ENCODE measurements around the gene HSPA1A.
A peak's percentile ranks its signal among the peaks of the same experiment; 100 is the strongest.
"Not testable (repeated sequence)": the region's sequence is repeated elsewhere in the genome, so short reads cannot be mapped to it uniquely, and the experiment has no call there.

The HSPA1A gene

DNA sequence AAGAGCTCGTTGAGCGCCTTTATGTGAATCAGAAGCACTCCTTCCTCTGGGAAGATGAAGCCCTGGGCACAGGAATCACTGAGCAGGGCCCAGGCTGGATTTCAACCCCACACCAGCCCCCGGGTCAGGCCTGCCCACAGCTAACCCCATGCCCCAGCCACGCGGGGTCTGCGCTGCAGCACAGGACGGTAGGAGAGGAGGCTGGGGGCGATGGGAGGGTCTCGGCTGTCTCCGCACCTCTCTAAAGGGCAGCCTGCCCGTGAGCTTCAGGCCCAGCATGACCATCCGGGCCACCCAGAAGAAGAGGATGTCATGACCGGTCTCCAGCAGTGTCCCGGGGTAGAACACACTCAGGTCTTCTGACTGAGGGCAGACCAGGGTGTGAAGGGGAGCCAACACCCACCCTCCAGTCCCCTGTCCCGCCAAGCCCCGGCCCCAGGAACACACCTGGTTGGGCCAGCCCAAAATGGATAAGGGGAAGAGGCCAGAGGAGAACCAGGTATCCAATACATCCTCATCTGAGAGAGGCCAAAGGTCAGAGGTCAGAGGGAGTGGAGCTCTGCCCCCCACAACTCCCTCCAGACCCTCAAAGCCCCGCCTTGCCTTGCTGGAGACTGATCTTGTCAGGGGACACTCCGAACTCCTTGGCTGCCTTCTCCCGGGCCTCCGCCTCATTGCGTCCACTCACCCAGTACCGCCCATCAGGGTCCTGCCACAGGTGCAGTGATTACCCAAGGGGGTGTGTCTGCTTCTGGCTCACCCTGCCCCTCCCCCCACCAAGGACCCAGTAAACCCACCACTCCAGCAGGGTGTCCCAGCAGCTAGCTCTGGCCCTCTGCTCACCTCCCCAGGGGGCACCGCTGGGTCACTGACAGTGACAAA lies 33.9 kb upstream of the HSPA1A start:
- no peak for DNase-seq

DNA sequence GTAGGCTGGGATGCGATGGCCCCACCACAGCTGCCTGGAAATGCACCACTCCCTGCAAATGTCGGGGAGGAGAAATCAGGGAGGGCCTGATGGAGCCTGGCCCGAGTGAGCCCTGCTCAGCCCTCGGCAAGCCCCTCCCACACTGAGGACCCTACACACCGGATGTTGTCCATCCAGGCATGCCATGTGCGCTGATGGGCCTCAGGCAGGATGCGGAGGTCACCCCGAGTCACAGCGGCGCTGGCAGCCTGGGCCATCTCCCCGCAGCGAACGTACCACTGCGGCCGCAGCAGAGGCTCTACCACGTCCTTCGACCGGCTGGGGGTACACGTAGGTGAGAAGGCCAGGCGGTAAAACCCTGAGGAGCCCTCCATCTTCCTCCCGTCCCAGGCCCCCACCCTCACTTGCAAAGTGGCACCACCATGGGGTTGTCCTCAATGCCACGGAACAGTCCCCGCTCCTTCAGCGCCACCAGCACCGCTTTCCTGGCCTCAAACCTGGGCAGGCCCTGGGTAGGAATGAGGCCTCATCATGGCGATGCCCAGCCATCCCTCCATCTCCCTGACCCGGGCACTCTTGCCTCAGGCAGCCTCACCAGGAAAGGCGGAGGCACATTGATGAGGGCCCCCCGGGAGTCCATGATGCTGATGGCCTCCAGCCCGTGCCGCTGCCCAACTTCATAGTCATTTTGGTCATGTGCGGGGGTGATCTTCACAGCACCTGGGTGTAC lies 33.1 kb upstream of the HSPA1A start:
- DNase-seq = no peak

DNA sequence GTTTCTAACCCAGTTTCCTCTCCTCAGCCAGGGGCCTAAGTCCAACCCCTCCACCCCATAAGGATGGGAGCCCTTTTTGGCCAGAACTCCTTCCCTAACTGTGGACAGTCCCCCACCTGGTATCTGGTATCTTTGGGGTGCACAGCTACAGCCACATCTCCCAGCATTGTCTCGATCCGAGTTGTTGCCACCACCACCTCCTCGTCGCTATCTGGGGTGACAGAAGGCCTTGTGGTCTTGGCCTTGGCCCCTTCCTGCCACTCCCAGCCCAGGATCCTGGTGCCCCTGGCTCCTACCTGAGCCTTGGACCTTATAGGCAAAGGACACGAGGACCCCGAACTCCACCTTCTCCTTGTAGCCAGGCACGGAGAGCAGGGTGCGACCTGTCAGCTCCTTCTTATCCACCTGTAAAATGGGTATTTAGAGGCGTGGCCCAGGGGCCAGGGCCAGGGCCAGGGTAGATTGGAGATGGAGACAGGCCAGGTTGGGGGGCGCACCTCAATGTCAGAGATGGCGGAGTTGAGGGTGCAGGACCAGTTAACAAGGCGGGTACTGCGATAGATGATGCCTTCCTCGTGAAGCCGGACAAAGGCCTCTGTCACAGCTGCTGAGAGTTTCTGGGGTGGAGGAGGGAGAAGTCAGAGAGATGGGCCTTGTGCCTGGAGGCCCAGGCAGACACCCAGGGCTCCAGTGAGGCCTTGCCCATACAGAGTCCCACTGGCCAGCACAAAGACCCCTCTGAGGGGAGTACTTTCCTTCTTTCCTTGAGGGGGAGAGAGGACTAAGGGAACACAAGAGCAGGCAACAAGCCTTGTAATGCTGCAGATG lies 31.0 kb upstream of the HSPA1A start:
- DNase-seq = no peak

DNA sequence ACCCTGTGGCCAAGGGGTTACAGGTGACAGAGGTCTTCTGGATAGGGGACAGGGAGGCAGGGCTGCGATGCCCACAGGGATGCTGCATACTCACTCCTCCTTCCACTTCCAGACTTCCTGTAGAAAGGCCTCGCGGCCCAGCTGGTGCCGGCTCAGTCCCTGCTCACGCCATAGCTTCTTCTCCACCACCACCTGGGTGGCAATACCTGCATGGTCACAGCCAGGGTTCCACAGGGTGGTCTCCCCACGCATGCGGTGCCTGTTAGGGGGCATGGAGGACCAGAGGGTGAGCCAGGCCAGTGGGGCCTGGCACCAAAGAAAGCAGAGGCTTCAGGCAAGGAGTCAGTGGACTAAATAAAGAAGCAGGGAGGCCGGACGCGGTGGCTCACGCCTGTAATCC lies 29.9 kb upstream of the HSPA1A start:
- no peak for DNase-seq

DNA sequence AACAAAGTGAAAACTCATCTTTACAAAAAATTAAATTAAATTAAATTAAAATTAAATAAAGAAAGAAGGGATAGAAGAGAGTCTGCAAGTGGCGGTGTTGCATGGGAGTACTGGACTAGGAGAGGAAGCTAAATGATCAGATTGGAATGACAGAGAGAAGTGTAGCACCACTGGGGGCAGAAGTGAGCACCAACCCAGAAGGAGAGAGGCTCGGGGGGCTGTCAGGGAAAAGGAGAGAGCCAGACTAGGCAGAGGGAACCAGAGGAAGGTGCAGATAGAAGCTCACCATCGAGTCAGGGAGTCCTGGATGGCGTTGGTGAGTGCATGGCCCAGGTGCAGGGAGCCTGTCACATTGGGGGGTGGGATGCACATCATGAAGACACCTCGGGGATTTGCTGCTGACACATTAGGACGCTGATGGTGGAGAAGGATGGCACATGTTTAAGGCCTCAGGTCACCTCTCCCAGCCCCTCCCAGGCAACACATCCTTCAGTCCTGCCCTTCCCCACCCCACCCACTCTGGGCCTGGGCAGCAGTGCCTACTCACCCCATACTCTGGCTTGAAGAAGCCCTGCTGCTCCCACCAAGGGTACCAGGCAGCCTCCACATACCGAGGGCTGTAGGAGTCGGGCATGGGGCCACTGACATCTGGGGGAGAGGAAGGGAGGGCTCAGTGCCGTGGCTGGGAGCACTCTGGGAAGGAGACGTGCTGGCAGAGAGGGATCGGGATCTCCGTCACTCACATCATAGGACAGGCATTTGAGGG lies 23.8 kb upstream of the HSPA1A start:
- peak; percentile 40 to 41 for DNase-seq

DNA sequence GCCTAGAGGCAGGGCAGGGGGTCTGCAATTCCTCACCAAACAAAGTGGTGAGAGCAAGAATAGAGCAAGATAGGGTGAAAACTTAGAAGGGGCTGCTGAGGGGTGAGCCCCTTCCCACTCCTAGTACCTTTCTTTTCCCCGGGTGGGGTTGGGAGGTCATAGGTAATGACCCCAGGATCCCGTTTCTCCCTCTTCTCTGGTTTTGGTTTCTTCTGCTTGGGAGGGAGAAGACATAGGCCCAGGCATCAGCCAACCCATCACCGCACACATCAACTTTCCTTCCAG lies 23.3 kb upstream of the HSPA1A start:
- no peak for DNase-seq

DNA sequence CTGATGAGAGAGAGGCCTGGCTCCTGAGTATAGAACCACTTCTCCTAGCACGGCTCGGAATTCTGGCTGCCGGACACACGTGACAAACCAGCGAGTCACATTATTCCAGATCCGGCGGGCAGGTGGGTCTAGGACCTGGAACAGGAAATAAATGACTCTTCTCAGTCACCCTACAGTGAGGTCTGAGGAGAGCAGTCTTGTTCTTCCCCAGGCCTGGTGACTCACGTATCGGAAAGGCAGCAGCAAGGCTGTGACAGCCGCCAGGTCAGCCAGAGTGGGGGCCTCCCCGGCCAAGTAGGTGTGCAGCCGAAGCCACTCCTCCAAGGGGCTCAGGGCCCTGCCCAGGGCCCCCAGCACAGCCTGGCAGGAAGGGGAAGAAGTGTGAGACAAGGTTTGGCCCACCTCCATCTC lies 22.6 kb upstream of the HSPA1A start:
- no peak for DNase-seq

DNA sequence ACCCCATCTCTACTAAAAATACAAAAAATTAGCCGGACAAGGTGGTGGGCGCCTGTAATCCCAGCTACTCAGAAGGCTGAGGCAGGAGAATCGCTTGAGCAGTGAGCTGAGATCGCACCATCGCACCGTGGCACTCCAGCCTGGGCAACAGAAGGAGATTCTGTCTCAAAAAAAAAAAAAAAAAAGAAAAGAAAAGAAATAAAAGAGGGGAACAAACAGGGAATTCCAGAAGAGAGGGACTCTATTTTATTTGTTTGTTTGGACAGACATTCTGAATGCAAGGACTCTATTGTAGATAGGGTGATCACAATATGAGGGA lies 21.5 kb upstream of the HSPA1A start:
- DNase-seq = not testable (repeated sequence)

DNA sequence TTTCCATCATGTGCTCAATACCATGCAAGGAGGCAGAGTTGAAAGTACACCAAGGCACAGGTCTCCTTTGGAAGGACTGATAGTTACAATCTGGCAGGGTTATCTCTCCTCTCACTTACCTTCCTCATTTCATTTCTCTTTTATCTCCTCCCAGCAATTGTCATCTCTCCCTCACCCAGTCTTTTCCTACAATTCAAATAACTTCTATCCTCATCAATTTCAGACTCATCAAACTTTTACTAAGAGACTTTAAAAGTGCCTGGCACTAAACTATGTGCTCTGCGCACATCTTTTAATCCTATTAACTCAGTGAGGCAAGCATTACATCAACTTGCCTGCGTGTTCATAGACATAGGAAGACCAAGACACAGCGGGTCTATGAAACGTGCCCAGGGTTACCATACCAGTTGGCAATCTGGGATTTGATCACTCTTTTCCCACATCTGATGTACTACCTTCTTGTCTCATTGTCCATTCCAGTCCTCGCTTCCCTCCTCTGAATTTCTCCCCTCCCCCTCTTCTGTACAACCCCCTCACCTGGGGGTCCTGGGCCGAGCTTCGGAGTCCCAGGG lies 21.0 kb upstream of the HSPA1A start:
- no peak for DNase-seq

DNA sequence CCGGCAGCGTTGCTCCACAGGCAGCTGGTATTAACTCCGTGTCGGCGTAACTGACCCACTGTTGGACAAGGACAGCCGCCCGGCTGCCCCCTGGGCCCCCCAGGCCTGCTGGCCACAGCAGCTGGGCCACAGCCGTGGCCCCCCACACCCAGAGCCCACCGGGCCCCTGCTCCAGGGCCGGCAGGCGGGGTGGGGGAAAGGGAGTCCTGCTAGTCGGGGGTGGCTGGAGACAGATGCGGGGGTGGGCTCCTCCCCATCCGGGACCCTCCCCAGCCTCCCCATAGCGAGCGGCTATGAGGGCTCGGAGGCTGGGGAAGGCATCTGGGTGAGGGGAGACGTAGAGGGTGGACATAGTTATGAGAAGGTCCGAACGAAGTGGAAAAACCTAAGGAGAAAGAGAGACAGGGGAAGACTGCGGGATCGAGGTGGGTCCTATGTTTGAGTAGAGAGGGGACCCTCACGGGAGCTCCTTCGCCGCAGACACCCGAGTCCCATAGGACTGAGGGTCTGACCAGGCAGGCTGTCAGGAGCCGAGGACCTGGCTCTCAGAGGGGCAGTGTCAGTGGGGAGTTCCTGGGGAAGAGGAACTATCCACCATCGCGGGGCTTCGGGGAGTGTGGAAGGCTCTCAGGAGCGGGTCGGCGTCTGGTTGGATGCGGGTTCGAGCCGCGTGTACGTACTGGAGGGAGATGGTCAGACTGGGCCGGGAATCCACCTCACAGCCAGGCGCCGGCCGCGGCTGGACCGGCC lies 20.3 kb upstream of the HSPA1A start:
- no peak for DNase-seq

DNA sequence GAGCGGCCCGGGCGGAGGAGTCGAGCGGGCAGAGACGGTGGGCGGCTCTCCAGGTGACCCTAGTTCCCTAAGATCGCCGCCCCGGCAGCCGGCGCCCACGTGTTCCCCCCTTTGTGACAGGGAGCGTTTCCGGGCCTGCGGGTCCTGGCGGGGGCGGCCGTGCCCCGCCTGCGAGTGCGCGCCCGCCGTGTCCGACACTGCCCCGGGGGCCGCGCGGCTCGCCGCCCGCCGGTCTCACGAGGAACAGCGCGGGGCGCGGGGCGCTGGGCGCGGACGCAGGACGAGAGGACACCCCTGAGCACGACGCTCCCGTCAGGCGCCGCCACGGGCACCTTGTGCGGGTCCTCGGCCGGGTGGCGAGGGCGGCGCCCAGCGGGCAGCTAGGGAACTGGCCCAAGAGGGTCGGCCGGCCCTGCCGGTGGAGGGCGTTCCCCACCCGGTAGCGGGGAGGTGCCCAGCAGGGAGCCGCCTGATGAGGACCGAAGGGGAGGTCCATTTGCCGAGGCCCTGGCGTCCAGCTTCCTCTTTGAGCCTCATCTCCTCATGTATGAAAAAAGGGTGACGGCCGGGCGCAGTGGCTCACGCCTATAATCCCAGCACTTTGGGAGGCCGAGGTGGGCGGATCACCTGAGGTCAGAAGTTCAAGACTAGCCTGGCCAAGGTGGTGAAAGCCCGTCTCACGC lies 19.6 kb upstream of the HSPA1A start, which contains the start of gene VARS1:
TSS of gene VARS1 (minus strand) at position 137 of the 683 bp plus-strand sequence. CDS start 535 bp downstream, outside the sequence.
- DNase-seq = peak; percentile 98

DNA sequence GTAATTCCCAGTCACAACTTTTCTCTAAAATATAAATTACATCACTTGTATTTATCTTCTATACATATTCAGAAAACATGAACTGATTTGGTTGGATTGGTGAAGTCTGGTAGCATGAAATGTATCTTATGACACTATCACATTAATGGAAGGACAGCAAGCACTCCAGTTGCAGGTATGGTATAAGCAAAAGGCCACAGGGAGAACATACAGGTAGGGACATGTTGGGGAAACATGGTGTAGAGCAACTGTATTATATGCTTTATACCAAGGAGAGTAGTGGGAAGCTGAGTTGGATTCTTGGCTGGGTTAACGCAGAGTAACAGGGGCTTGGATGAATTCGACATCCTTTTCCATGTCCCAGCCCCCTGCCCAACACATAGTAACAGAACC lies 18.4 kb upstream of the HSPA1A start:
- DNase-seq = no peak

DNA sequence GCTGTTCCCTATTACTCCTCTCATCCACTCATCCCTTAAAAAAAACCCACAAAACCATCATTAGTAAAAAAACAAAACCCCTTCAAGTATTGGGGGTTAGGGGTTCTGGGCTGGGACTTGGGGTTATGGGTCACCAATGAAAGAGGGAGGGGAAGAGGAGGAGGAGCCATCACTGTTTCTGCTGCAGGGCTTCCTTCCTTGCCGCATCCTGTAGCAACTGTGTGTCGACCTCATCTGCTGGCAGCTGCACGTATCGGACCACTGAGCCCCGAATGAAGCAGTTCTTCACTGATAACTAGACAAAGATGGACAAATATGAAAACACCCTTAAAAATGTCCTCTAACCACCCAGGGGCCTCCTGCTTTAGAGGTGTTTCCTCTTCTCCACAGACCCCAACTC lies 17.8 kb upstream of the HSPA1A start:
- DNase-seq = no peak

DNA sequence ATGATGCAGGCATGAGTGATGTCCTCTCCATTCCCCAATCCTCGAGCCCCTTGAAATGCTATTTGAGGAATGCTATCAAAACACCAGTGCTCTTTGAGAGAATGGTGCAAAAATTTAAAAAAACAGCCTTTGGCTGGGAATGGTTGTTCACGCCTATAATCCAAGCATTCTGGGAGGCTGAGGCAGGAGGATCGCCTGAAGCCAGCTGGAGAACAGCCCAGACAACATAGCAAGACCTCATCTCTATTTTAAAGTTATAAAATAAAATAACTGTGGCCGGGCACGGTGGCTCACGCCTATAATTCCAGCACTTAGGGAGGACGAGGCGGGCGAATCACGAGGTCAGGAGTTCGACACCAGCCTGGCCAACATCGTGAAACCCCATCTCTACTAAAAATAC lies 15.6 kb upstream of the HSPA1A start:
- no peak for DNase-seq

DNA sequence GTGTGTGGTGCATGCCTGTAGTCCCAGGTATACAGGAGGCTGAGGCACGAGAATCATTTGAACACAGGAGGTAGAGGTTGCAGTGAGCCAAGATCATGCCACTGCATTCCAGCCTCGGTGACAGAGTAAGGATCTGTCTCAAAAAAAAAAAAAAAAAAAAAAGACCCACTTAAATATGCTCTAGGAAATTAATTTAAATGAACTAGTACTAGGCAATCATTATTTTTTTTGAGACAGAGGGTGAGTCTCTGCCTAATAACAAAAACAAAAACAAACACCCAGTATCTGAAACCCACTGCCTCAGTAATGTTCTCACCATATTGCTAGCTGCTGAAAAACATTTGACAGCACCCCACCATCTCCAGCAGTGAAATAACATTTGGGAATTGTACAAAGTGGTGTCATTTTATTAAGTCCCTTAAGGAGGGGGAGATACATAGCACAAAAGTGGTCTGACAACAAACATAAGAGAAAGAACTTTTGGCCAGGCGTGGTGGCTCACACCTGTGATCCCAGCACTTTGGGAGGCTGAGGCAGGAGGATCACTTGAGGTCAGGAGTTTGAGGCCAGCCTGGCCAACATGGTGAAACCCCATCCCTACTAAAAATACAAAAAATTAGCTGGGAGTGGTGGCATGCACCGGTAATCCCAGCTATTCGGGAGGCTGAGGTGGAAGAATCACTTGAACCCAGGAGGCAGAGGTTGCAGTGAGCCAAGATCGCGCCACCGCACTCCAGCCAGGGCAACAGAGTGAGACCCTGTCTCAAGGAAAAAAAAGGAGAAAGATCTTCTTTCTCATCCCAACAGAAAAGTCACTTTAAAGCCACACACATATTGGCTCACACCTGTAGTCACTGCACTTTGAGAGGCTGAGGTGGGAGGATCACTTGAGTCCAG lies 14.1 kb upstream of the HSPA1A start:
- DNase-seq = not testable (repeated sequence)

DNA sequence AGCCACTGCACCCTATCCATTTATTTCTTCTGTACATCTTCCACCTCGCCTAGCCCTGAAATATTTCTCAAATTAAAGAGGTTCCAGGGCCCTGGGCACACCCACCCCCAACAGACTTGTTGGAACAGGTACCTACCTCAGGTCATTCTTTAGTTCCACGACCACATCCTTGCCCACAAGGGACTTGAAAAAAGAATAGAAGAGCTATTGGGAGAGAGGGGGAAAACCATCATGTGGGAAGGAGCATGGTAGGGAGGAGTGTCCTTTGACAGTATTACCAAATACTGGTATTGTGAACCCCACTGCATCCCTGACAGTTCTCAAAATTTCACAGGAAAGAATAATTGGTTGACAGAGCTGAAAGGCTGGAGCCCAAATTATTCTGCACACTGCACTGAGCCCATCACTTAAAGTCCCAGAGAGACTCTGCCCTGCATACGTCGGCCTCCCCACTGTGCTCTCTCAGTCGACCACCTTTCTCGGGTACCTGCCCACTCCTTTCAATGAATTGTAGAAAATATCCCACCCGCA lies 9.3 kb upstream of the HSPA1A start:
- DNase-seq = no peak

DNA sequence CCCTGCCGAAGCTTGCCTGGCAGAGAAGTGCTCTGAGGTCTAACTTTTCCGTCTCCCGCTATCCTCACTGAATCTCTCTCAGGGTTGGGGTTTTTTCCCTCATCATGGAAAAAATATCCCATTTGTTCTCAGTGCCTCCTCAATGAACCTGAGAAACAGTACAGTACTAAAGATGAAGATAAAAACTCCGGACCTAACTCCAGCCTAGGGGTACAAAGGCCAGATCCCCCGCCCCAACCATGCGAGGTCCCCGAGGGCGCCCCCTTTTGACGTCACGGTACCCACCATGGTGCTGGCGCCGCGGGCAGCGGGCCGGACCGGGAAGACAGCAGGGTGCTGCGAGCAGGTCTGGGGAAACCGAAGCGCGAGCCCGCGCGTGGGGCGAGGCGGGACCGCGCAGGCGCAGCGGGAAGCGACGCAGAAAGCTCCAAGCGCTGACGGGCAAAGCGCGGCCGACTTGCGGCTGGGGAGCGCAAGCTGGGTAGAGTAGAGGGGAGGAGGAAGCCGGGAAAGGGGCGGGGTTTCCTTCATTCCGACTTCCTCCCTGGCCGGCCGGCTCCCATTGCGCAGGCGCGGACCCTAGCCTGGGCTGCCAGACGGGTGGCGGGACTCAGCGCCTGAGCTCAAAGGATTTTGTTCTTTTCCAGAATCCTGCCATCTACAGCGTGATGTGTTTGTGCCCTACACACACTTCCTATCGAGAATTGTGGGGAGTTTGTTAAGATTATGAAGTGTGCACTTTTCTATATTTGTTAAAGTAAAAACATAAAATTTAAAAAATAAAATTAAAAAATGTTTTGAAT lies 8.7 kb upstream of the HSPA1A start, which contains the start of gene LSM2:
TSS of gene LSM2 (minus strand) at position 497 of the 803 bp plus-strand sequence. CDS start at position 288, 209 bp downstream.
- peak; percentile 98 for DNase-seq

DNA sequence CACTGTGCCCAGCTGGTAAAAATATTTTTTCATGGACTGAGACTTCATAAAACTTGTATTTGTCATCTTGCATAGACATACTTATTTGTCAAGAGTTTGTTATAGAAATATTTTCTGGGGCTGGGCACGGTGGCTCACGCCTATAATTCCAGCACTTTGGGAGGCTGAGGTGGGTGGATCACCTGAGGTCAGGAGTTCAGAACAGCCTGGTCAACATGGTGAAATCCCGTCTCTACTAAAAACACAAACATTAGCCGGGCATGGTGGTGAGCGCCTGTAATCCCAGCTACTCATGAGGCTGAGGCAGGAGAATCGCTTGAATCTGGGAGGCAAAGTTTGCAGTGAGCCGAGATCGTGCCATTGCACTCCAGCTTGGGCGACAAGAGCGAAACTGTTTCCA lies 6.7 kb upstream of the HSPA1A start:
- DNase-seq = not testable (repeated sequence)
